T-helper 1 cell treated with Interleukin-12 subunit alpha and Interleukin-12 subunit beta and Interleukin-4 antibody, amounts not matched to agents 30 μg/mL and 1 μg/mL, for 36 hours (primary cell): ENCODE data around the gene MAJIN.
A peak's percentile ranks its signal among the peaks of the same experiment; 100 is the strongest.

ENCODE experiments used
- H3K27ac Mint-ChIP-seq: one replicate; pipeline ENCODE4 v1.8.0; 2021; ENCODE audit warnings: mild to moderate bottlenecking, mixed read lengths
- H3K27me3 Mint-ChIP-seq: one replicate; pipeline ENCODE4 v1.8.0; 2021; ENCODE audit warnings: low read depth, mixed read lengths
- H3K36me3 Mint-ChIP-seq: one replicate; pipeline ENCODE4 v1.8.0; 2021; ENCODE audit warnings: low read depth, mixed read lengths
- H3K4me1 Mint-ChIP-seq: one replicate; pipeline ENCODE4 v1.8.0; 2021; ENCODE audit warnings: low read depth, mixed read lengths
- H3K4me3 Mint-ChIP-seq: one replicate; pipeline ENCODE4 v1.8.0; 2021; ENCODE audit warnings: mild to moderate bottlenecking, moderate library complexity, mixed read lengths
- H3K9me3 Mint-ChIP-seq: one replicate; pipeline ENCODE4 v1.8.0; 2021; ENCODE audit warnings: mixed read lengths

MAJIN gene

DNA sequence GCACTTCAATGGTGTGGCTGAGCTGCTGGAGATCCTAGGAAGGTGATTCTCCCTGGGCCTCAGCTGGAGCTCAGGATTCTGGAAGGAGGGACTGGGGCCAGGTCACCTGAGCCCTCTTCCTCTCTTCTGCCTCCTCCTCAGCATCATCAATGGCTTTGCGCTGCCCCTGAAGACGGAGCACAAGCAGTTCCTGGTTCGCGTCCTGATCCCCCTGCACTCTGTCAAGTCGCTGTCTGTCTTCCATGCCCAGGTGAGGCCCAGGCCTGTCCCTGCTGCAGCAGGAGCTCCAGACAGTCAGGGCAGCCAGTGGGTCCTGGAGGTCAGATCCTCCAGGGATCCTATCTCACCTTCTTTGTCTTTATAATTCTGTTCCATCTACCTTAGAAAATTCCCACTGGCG lies 41.6 kb downstream of the MAJIN start:
- peaks cover 6% of the 10 kb centered on the region for H3K4me1 Mint-ChIP-seq
- H3K27me3 Mint-ChIP-seq: no peaks in the 10 kb centered on the region
- H3K9me3 Mint-ChIP-seq: no peaks in the 10 kb centered on the region
- H3K36me3 Mint-ChIP-seq: peaks cover 29% of the 10 kb centered on the region
- no peak overlapping the region for H3K4me3 Mint-ChIP-seq
- H3K27ac Mint-ChIP-seq: no peak overlapping the region

DNA sequence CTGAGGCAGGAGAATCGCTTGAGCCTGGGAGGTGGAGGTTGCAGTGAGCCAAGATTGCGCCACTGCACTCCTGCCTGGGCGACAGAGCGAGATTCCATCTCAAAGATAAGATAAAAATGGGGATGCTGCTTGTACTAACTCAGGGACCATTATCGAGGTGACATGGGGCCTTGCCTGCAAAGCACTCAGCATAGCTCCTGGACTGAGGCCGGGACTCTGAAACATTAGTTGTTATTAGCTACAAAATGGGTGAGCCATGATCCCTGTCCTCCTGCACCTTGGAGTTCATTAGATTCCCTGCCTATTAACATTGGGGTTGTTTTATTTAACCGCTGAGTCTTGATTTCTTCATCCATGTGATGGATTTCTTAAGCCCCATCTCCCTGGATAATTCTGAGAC lies 42.3 kb downstream of the MAJIN start:
- Mint-ChIP-seq H3K36me3 (peaks cover 29% of the 10 kb centered on the region), H3K9me3 (no peaks in the 10 kb centered on the region), H3K27ac (no peak overlapping the region), H3K27me3 (no peaks in the 10 kb centered on the region), H3K4me1 (peaks cover 10% of the 10 kb centered on the region), H3K4me3 (no peak overlapping the region)

- H3K27ac Mint-ChIP-seq: no peak overlapping the region
Measured at GRCh38 chr11:64928957-64929356, 43.0 kb downstream of the MAJIN start.

GRCh38 chr11:64926689-64927088 lies 45.2 kb downstream of the MAJIN start:
- peaks cover 17% of the 10 kb centered on the region for H3K4me1 Mint-ChIP-seq

More at GRCh38 chr11:64928957-64929356, 43.0 kb downstream of the MAJIN start:
- H3K4me3 Mint-ChIP-seq: no peak overlapping the region
- no peaks in the 10 kb centered on the region for H3K9me3 Mint-ChIP-seq
- H3K4me1 Mint-ChIP-seq: peaks cover 13% of the 10 kb centered on the region
- no peaks in the 10 kb centered on the region for H3K27me3 Mint-ChIP-seq
- H3K36me3 Mint-ChIP-seq: peaks cover 29% of the 10 kb centered on the region

DNA sequence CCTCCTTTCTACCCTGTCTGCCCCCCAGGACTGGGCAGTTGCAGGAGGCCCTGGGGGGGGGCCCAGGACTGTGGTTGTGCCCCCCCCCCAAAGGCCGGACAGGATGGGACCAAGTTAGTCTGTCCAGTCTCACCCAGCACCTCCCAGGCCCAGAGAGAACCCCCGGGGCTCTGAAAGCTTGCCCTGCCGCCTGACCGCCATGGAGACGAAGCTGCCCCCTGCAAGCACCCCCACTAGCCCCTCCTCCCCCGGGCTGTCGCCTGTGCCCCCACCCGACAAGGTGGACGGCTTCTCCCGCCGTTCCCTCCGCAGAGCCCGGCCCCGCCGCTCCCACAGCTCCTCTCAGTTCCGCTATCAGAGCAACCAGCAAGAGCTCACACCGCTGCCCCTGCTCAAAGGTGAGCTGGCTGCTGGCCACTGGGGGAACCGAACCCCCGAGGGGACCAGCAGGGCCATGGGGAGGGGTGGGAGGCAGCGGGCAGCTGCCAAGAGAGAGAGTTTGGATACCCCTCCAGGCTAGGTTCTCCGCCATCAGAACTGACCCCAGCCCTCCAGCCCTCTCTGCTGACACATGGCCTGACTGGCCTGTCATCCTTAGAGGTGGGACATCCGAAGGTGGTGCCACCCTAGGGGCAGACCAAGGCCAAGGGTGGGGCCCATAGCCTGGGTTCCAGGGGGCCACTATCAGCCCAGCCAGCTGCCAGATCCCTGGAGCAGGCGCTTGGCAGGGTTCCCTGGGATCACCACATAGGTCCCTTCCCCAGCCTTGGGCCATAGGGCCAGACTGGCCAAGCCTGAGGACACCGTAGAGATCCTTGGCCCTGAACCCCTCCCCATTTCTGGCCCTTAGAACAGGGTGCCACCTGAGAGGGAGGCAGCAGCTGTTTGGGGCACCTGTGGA lies 46.1 kb downstream of the MAJIN start:
- peak overlapping the region; percentile 71 for H3K27ac Mint-ChIP-seq

More at GRCh38 chr11:64926689-64927088, 45.2 kb downstream of the MAJIN start:
- Mint-ChIP-seq H3K4me3 (peak overlapping the region; percentile 57), H3K9me3 (no peaks in the 10 kb centered on the region), H3K27me3 (no peaks in the 10 kb centered on the region), H3K27ac (no peak overlapping the region), H3K36me3 (peaks cover 18% of the 10 kb centered on the region)

DNA sequence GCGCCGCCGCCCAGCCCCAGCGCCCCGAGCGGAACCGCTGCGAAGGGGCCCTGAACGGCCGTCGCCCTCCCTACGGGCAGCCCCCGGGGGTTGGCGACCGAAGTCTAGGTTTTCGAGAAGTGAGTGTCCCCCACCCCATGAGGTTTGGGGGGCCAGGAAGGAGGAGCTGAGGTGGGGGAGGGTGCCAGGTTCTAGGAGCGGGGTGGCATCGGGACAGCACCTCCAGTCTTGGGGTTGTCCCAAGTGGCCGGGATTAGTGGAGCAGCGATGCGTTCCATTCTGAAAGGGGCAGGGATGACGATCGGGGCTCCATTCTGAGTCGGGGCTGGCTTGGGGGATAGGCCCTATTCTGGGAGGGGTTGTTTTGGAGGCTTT lies 47.0 kb downstream of the MAJIN start:
- Mint-ChIP-seq H3K27me3 (no peaks in the 10 kb centered on the region), H3K9me3 (no peaks in the 10 kb centered on the region), H3K4me3 (peak overlapping the region; percentile 83), H3K27ac (peak overlapping the region; percentile 71), H3K4me1 (peaks cover 17% of the 10 kb centered on the region), H3K36me3 (peaks cover 8% of the 10 kb centered on the region)

More for the DNA sequence above, 46.1 kb downstream of the MAJIN start:
- H3K27me3 Mint-ChIP-seq: no peaks in the 10 kb centered on the region
- H3K9me3 Mint-ChIP-seq: no peaks in the 10 kb centered on the region
- peaks cover 17% of the 10 kb centered on the region for H3K4me1 Mint-ChIP-seq
- H3K36me3 Mint-ChIP-seq: peaks cover 12% of the 10 kb centered on the region
- H3K4me3 Mint-ChIP-seq: peak overlapping the region; percentile 83

DNA sequence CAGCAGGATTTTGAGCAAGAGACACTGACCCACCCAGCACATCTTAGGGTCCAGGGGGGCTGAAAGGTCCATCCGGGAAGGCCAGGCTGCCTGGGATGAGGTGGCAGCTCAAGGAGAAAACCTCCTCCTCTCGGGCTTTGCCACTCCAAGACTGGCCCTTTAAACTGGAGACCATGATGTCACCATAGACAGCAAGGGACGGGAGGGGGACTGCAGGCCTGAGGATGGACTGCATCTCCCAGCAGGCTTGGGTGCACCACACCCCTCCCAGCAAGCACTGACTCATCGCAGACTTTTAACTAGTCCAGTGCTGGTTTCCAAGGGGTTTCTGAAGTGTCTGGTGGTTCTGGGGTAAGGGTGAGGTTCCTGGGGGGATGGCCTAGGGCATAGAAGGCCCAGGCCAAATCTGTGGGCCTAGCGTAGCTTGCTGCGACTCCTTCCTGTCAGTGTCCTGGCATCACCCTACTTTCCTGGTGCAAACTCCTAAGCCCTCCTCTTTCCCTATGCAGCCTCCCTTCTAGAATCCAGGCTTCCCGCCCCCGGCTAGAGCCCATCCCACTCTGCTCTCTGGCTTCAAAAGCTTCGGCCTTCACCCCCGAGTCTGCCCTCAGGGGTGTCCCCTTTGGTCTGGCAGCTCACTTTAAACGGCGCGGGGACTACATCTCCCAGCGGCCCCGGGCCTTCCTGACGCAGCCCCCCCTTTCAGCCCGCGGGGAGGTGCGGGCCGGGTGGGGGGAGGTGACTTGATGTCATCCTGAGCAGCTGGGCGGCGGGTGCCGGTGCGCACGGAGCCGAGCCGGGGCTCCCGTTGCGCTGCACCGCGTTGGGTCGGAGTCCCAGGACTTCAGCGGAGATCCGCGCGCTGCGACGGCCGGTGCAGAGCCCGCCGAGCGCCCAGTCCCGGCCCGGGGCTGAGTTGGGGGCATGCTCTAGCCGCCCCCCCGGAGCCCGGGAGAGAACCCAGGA lies 47.7 kb downstream of the MAJIN start, which contains the start of gene PPP2R5B:
PPP2R5B (plus strand) TSS at position 746 of the 966 bp plus-strand sequence. CDS start 1,046 bp downstream, outside the sequence.
- H3K36me3 Mint-ChIP-seq: peaks cover 7% of the 10 kb centered on the region
- no peaks in the 10 kb centered on the region for H3K27me3 Mint-ChIP-seq
- peak within 1 kb of the TSS; percentile 97 for H3K4me3 Mint-ChIP-seq
- peak within 1 kb of the TSS; percentile 100 for H3K27ac Mint-ChIP-seq
- H3K4me1 Mint-ChIP-seq: peaks cover 17% of the 10 kb centered on the region
- no peaks in the 10 kb centered on the region for H3K9me3 Mint-ChIP-seq

- peaks cover 17% of the 10 kb centered on the region for H3K4me1 Mint-ChIP-seq
- no peaks in the 10 kb centered on the region for H3K9me3 Mint-ChIP-seq
- H3K27ac Mint-ChIP-seq: peak overlapping the region; percentile 100
- no peaks in the 10 kb centered on the region for H3K27me3 Mint-ChIP-seq
- H3K36me3 Mint-ChIP-seq: peaks cover 6% of the 10 kb centered on the region
- no peak overlapping the region for H3K4me3 Mint-ChIP-seq
Measured at GRCh38 chr11:64923151-64923661, 48.7 kb downstream of the MAJIN start.

DNA sequence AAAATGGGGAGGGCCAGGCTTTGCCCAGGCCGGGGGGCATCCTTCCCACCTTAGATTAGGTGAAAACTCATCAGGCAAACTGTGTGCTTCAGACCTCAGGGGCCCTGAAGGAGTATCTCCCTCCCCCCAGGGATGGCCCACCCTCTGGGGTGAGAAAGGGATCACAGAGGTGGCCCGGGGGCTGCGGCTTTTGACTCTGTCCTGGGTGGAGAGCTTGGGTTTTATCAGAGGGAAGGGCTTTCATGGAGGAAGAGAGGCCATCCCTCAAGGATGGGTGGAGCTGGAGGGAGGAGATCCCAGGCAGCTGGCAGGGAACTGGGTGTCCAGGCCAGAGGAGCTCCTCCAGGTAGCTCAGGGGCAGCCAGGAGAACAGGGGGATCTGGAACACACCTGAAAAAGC lies 50.5 kb downstream of the MAJIN start:
- H3K9me3 Mint-ChIP-seq: no peaks in the 10 kb centered on the region
- no peaks in the 10 kb centered on the region for H3K27me3 Mint-ChIP-seq
- no peaks in the 10 kb centered on the region for H3K36me3 Mint-ChIP-seq
- H3K4me3 Mint-ChIP-seq: no peak overlapping the region
- no peak overlapping the region for H3K27ac Mint-ChIP-seq
- H3K4me1 Mint-ChIP-seq: peaks cover 21% of the 10 kb centered on the region

DNA sequence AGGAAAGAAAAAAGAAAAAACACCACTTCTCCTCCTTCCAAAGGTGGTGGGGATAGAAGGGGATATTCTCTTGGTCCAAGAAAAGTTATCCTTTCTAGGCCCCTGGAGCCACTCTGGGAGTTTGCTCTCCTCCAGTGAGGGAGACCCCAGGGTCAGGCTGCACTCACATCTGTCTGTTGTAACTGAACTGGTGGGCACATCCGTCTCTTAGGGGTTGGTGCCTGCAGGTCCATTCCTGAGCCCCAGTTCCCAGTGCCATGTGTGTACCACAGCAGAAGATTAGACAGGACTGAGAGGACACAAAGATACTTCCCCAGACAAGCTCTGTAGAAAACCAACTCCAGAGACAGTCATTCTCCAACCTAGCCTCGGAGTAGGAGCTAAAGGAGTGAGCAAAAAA lies 51.8 kb downstream of the MAJIN start:
- Mint-ChIP-seq H3K27me3 (no peaks in the 10 kb centered on the region), H3K27ac (no peak overlapping the region), H3K4me3 (no peak overlapping the region), H3K4me1 (peaks cover 23% of the 10 kb centered on the region), H3K9me3 (no peaks in the 10 kb centered on the region), H3K36me3 (no peaks in the 10 kb centered on the region)

DNA sequence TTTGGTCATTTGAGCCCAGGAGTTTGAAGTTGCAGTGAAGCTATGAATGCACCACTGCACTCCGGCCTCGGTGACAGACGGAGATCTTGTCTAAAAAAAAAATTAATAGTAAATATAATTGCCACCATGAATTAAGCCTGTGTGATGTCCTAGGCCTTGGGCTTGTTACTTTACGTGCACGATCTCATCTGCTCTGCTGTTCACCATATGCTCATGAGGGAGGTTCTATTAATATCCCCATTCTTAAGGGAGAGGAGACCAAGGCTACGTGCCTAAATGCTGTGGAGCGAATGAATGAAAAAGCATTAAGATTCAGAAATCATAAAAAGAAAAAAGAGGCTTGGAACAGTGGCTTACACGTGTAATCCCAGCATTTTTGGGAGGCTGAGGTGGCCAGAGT lies 52.3 kb downstream of the MAJIN start:
- Mint-ChIP-seq H3K27ac (no peak overlapping the region), H3K27me3 (no peaks in the 10 kb centered on the region), H3K36me3 (peaks cover under 1% of the 10 kb centered on the region), H3K4me3 (no peak overlapping the region), H3K9me3 (no peaks in the 10 kb centered on the region), H3K4me1 (peaks cover 20% of the 10 kb centered on the region)

DNA sequence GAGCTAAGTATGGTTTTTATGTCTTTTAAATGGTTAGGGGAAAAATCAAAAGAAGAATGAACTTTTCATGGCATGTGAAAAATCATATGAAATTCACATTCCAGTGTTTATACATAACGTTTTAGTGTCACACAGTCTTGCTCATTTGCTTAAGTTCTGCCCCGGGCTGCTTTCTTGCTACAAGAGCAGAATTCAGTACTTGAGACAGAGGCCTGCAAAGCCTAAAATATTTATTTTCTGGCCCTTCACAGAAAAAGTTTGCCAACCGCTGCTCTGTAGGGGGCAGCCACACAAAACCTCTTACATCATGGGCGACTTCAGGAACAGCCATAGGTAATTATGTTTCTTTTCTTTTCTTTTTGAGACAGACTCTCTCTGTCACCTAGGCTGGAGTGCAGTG lies 53.9 kb downstream of the MAJIN start:
- H3K4me3 Mint-ChIP-seq: peak overlapping the region; percentile 92
- H3K27ac Mint-ChIP-seq: peak overlapping the region; percentile 95
- peaks cover 2% of the 10 kb centered on the region for H3K36me3 Mint-ChIP-seq
- peaks cover 16% of the 10 kb centered on the region for H3K4me1 Mint-ChIP-seq
- no peaks in the 10 kb centered on the region for H3K27me3 Mint-ChIP-seq
- H3K9me3 Mint-ChIP-seq: no peaks in the 10 kb centered on the region

GRCh38 chr11:64917663-64917995 lies 54.3 kb downstream of the MAJIN start:
- H3K27ac Mint-ChIP-seq: peak overlapping the region; percentile 95
- H3K27me3 Mint-ChIP-seq: no peaks in the 10 kb centered on the region
- peaks cover 16% of the 10 kb centered on the region for H3K4me1 Mint-ChIP-seq
- no peaks in the 10 kb centered on the region for H3K9me3 Mint-ChIP-seq
- H3K36me3 Mint-ChIP-seq: peaks cover 2% of the 10 kb centered on the region
- peak overlapping the region; percentile 92 for H3K4me3 Mint-ChIP-seq
